A549 (cell line): Measurements from ENCODE around the gene SCUBE1. TPM values are rescaled to one million over a fixed set of nuclear protein-coding genes. Genes with fewer than 3 reads are reported as not detected.

ENCODE experiments used
- ATAC-seq, 2 experiments: fragments of 200-7000 bp in 1 of 2; fragments of >200 bp in 1 of 2; cut with Nextera tagmentation in 1 of 2; cut with Tn5 transposase in 1 of 2; 3 replicates each; pipeline versions ENCODE4 v1.8.0 to v1.9.1; 2018 to 2020; ENCODE audit warnings: mild to moderate bottlenecking in 1 of 2, moderate library complexity in 1 of 2
- CTCF ChIA-PET: fragments of 300-600 bp; sonication (Branson Sonifier 250); formaldehyde crosslinking; extraction: SDS; loops from one replicate; lab custom pipeline; 2021; ENCODE audit warnings: antibody characterized with exemption, inconsistent platforms; lab: Yijun Ruan, JAX
- POLR2A ChIA-PET: fragments of 350-600 bp; formaldehyde crosslinking; extraction: SDS; loops from one replicate; lab custom pipeline; 2021; ENCODE audit warnings: antibody characterized with exemption, inconsistent platforms; lab: Yijun Ruan, JAX
- DNase-seq, 2 experiments: peaks; one replicate each; pipeline versions ENCODE4 v3.0.0 to v3.0.0-alpha.2; 2011 to 2016; ENCODE audit warnings: low read depth in 1 of 2, low spot score in 1 of 2
- FAIRE-seq: peaks from 2 replicates; lab custom pipeline; 2011; peaks lifted over from hg19 to GRCh38; lab: Jason Lieb, UNC
- H3K27ac ChIP-seq, 2 experiments: fragments of >200 bp; sonication (Bioruptor Twin); formaldehyde crosslinking; 3 replicates each; pipeline ENCODE4 v1.5.1; 2016 to 2017
- H3K4me1 ChIP-seq: fragments of >200 bp; sonication (Bioruptor Twin); formaldehyde crosslinking; 3 replicates; pipeline ENCODE4 v1.6.1; 2016
- H3K4me2 ChIP-seq: fragments of >200 bp; sonication (Bioruptor Twin); formaldehyde crosslinking; 3 replicates; pipeline ENCODE4 v1.6.1; 2016
- H3K4me3 ChIP-seq: fragments of >200 bp; sonication (Bioruptor Twin); formaldehyde crosslinking; 3 replicates; pipeline ENCODE4 v1.5.1; 2016
- H3K9me3 ChIP-seq: fragments of >200 bp; sonication (Bioruptor Twin); formaldehyde crosslinking; 3 replicates; pipeline ENCODE4 v1.6.1; 2016
- BCL3 ChIP-seq: fragments of >200 bp; sonication (Bioruptor Twin); formaldehyde crosslinking; IDR thresholded peaks from 3 replicates; pipeline ENCODE4 v1.6.1; 2016
- BHLHE40 ChIP-seq: IDR thresholded peaks from 2 replicates; pipeline ENCODE4 v1.6.1; 2012; ENCODE audit warnings: low read depth, low read length, inconsistent platforms
- EHF ChIP-seq: fragments of 250-450 bp; sonication (Bioruptor Pico); IDR thresholded peaks from 2 replicates; pipeline ENCODE4 v1.5.0; 2020; ENCODE audit warnings: mild to moderate bottlenecking
- EHMT2 ChIP-seq: fragments of 200-600 bp; sonication (generic); IDR thresholded peaks from 2 replicates; pipeline ENCODE4 v1.6.1; 2016; ENCODE audit warnings: antibody characterized with exemption, low read depth, mild to moderate bottlenecking, moderate library complexity
- ESRRA ChIP-seq: fragments of 150-350 bp; IDR thresholded peaks from 2 replicates; pipeline ENCODE4 v1.6.1; 2014; ENCODE audit warnings: mild to moderate bottlenecking, low read length, borderline replicate concordance
- FOSB ChIP-seq: fragments of 250-450 bp; sonication (Bioruptor Pico); IDR thresholded peaks from 2 replicates; pipeline ENCODE4 v1.5.0; 2020; ENCODE audit warnings: mild to moderate bottlenecking, moderate library complexity
- GATA3 ChIP-seq: IDR thresholded peaks from 2 replicates; pipeline ENCODE4 v1.6.1; 2012; ENCODE audit warnings: borderline replicate concordance
- HDAC2 ChIP-seq: fragments of 200-600 bp; sonication (generic); IDR thresholded peaks from 2 replicates; pipeline ENCODE4 v1.6.1; 2016
- HOXA7 ChIP-seq: fragments of 250-450 bp; sonication (Bioruptor Pico); IDR thresholded peaks from 2 replicates; pipeline ENCODE4 v1.5.0; 2020; ENCODE audit warnings: mild to moderate bottlenecking, moderate library complexity
- HOXB13 ChIP-seq: fragments of 250-450 bp; sonication (Bioruptor Pico); IDR thresholded peaks from 2 replicates; pipeline ENCODE4 v1.5.0; 2020; ENCODE audit warnings: low read depth, mild to moderate bottlenecking, moderate library complexity
- MYC ChIP-seq: IDR thresholded peaks from 2 replicates; pipeline ENCODE4 v1.6.1; 2012; ENCODE audit warnings: mild to moderate bottlenecking, inconsistent platforms, low read length, improper control_type of control experiment, borderline replicate concordance
- NPAS2 ChIP-seq: fragments of 250-450 bp; sonication (Bioruptor Pico); IDR thresholded peaks from 2 replicates; pipeline ENCODE4 v1.8.0; 2022; ENCODE audit warnings: mild to moderate bottlenecking, moderate library complexity, borderline replicate concordance
- NR3C1 ChIP-seq: fragments of >200 bp; sonication (Bioruptor Twin); formaldehyde crosslinking; IDR thresholded peaks from 3 replicates; pipeline ENCODE4 v1.6.1; 2017
- PBX3 ChIP-seq: IDR thresholded peaks from 2 replicates; pipeline ENCODE4 v1.6.1; 2012
- POLR2AphosphoS2 ChIP-seq: conservative IDR thresholded peaks from 2 replicates; pipeline ENCODE4 v1.6.1; 2012; ENCODE audit warnings: low read length, improper control_type of control experiment, inconsistent platforms
- RCOR1 ChIP-seq: fragments of 150-350 bp; IDR thresholded peaks from 2 replicates; pipeline ENCODE4 v1.6.1; 2014; ENCODE audit warnings: antibody characterized with exemption, low read length, low read depth
- REST ChIP-seq: fragments of 200-600 bp; sonication (generic); IDR thresholded peaks from 2 replicates; pipeline ENCODE4 v1.6.1; 2016; ENCODE audit warnings: antibody characterized with exemption, mild to moderate bottlenecking, moderate library complexity
- RFX5 ChIP-seq: fragments of 450-650 bp; IDR thresholded peaks from 2 replicates; pipeline ENCODE4 v1.7.1; 2014; ENCODE audit warnings: antibody characterized with exemption, mild to moderate bottlenecking, moderate library complexity
- RNF2 ChIP-seq: fragments of 200-600 bp; sonication (generic); IDR thresholded peaks from 2 replicates; pipeline ENCODE4 v1.6.1; 2016; ENCODE audit warnings: low read depth, mild to moderate bottlenecking, antibody characterized with exemption, moderate library complexity, borderline replicate concordance
- SMC3 ChIP-seq: fragments of >200 bp; sonication (Bioruptor Twin); formaldehyde crosslinking; IDR thresholded peaks from 3 replicates; pipeline ENCODE4 v1.6.1; 2018; ENCODE audit warnings: inconsistent platforms
- SREBF2 ChIP-seq: fragments of 450-650 bp; IDR thresholded peaks from 2 replicates; pipeline ENCODE4 v1.6.1; 2014; ENCODE audit warnings: mild to moderate bottlenecking, moderate library complexity
- TP53 ChIP-seq: fragments of 250-450 bp; sonication (Bioruptor Pico); IDR thresholded peaks from 2 replicates; pipeline ENCODE4 v1.5.0; 2021; ENCODE audit warnings: mild to moderate bottlenecking, moderate library complexity
- USF2 ChIP-seq: fragments of 450-650 bp; IDR thresholded peaks from 2 replicates; pipeline ENCODE4 v1.6.1; 2014; ENCODE audit warnings: antibody characterized with exemption
- WGBS: methylation state at CpG from one replicate; pipeline ENCODE4 v1.1.6; 2017; ENCODE audit errors: missing lambda C conversion rate; 5-methylcytosine and 5-hydroxymethylcytosine counted together
- polyA plus RNA-seq, 4 experiments: library from polyadenylated mRNA; depleted of rRNA in 3 of 4; stranded (reverse); fragments of >200 nt; fragmentation: RNase III in 1 of 4; extraction: RNeasy Plus Mini Kit Qiagen cat#74134 plus additional on column Dnase treatment in 1 of 4; gene quantifications; 2 replicates in 3 of 4; 3 replicates in 1 of 4; pipeline ENCODE4 v1.2.3, GENCODE V29; 2011 to 2017

Gene SCUBE1
- polyA plus RNA-seq, 2 of the 4 experiments (the other 2 are of a cell fraction): 0.01 to 0.12 TPM

GRCh38 chr22:43277987-43278601, 65.1 kb downstream of the SCUBE1 start:
- H3K4me1 ChIP-seq: no peaks in the 10 kb centered on the region
- DNase-seq: no peak
- no peak for ATAC-seq
- ChIA-PET CTCF (interaction anchor here (1.4 to 8.6 kb wide), 4 partner anchors 8 to 346 kb away, joined by 3 to 134 read pairs (median 11); no protein-coding TSS in a partner anchor), POLR2A (interaction anchor here (0.7 kb wide), 1 partner anchor 657 kb away, joined by 3 read pairs; no protein-coding TSS in a partner anchor)
- H3K9me3 ChIP-seq: no peaks in the 10 kb centered on the region
- no peak overlapping the region for H3K4me2 ChIP-seq
- H3K4me3 ChIP-seq: no peak overlapping the region
- no peak overlapping the region for H3K27ac ChIP-seq
- FAIRE-seq: no peak
- WGBS: 70% methylated on average over 11 of the region's 13 CpGs
- TF ChIP-seq HOXA7 (no peak), SREBF2 (no peak), EHF (no peak), MYC (no peak), REST (no peak)

- CTCF ChIA-PET: interaction anchor here (1.4 to 8.6 kb wide), 3 partner anchors 9 to 109 kb away, joined by 5 to 134 read pairs (median 17); no protein-coding TSS in a partner anchor
Measured at GRCh38 chr22:43277091-43277490, 66.1 kb downstream of the SCUBE1 start.

More at GRCh38 chr22:43277091-43277490, 66.1 kb downstream of the SCUBE1 start:
- Histone ChIP-seq H3K4me3 (no peak overlapping the region), H3K4me2 (no peak overlapping the region), H3K9me3 (no peaks in the 10 kb centered on the region), H3K4me1 (no peaks in the 10 kb centered on the region), H3K27ac (no peak overlapping the region)
- POLR2A ChIA-PET: no interaction called here
- 84% methylated on average over 10 of the region's 10 CpGs for WGBS
- TF ChIP-seq EHMT2 (no peak), SMC3 (no peak), BHLHE40 (no peak), RFX5 (no peak), HOXB13 (CRISPR knock-in tag) (no peak), NR3C1 (no peak), HDAC2 (no peak), GATA3 (no peak), RCOR1 (no peak), FOSB (CRISPR knock-in tag) (no peak), TP53 (no peak), NPAS2 (no peak), BCL3 (no peak), USF2 (no peak), POLR2AphosphoS2 (no peak), ESRRA (no peak), RNF2 (no peak), PBX3 (no peak)
- no peak for DNase-seq
- no peak for ATAC-seq
- FAIRE-seq: no peak
